Iris pigment epithelial cell (primary cell): Measurements from ENCODE around the gene TRIM38.
"Not testable (repeated sequence)": the region's sequence is repeated elsewhere in the genome, so short reads cannot be mapped to it uniquely, and the experiment has no call there.

ENCODE experiments used
- DNase-seq: peaks from one replicate; pipeline ENCODE4 v3.0.0-alpha.2; 2011; ENCODE audit warnings: low read depth

TRIM38 gene

DNA sequence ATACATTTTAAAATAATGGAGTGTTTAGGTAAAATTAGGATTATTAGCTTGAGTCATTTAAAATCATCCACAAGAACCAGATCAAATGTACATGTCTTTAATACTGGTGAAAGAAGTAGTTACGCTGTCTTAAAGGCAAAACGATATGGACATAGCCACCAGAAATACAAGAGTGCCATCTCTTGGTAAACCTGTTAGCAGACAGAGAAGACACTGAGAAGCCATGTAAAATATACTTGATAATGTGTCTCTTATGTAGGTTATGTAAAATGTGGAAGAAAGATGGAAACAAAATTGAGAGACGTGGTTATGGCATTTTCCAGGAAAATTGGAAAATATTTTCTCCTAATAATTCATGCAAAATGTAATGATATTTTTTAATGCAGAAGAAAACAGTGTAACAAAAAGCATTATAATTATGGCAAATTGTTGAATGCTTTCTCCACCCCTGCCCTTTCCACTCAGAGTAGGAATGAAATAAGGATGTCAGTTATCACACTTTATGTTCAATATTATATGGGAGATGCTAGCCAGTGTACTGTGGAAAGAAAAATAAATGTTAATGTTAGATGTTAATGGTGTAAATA is 19.9 kb upstream of the TRIM38 start:
- peak; percentile 61 for DNase-seq

- DNase-seq, result no peak
Measured at GRCh38 chr6:25943887-25944286, 18.7 kb upstream of the TRIM38 start.

DNA sequence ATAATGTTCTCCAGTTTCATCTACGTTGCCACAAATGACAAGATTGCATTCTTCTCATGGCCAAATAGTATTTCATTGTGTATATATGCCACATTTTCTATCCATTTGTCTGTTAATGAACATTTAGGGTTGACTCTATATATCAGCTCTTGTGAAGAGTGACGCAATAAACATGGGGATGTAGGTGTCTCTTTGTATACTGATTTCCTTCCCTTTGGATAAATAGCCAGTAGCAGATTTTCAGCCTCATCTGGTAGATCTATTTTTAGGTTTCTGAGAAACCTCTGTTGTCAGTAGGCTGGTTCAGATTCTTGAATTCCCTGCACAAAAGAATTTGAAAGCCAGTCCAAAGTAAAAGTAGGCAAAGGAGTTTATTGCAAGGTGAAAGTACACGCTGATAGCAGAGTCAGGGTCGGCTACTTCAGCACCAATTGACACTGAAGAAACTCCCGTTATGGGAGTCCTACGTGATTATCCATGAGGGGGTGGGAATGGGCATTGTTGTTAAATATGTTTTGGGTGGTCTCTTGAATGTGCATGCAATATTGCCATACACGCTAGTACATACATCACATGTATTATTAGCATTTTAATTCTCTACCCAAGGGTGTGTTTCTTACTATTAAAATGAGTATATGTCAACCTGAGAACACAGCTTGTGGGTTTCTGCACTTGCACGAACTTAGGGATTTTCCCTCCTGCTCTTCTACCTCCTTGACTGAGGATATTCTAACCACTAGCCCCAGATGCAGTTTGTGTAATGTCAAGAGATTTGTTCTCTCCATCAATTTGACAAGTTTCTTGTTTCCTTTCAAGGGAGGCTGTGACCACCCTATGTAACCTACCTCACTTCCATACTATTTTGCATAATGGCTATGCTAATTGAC is 17.7 kb upstream of the TRIM38 start:
- no peak for DNase-seq

GRCh38 chr6:25945738-25946137 is 16.9 kb upstream of the TRIM38 start:
- not testable (repeated sequence) for DNase-seq

DNA sequence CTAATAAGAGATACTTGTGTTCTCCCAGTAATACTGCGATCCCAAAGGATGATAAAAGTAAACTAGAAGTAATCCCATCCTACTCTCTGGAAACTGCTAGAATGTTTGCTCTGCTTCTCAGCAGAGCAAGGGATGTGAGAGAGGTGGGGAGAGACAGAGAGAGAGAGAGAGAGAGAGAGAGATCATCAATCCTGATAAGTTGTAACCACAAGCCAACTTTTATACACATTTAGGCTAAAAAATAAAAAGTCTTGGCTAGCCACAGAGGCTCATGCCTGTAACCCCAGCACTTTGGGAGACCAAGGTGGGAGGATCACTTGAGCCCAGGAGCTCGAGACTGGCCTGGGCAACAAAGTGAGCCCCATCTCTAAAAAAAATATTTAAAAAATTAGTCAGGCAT is 16.0 kb upstream of the TRIM38 start:
- no peak for DNase-seq

GRCh38 chr6:25947492-25947891 is 15.1 kb upstream of the TRIM38 start:
- DNase-seq, result not testable (repeated sequence)

DNA sequence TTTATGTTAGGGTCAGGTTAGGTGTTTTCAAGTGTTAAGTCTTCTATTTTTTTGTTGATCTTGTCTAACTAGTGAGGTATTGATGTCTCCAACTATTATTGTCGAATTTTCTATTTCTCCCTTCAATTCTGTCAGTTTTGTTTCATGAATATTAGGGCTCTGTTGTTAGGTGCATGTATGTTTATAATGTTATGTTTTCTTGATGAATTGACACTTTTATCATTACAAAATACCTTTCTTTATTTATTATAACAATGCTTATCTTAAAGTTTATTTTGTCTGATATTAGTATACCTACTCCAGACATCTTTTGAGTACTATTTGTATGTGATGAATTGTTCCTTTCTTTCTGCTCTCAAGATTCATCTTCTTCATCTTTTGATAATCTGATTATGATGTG is 12.9 kb upstream of the TRIM38 start:
- no peak for DNase-seq

GRCh38 chr6:25950297-25950696 is 12.3 kb upstream of the TRIM38 start:
- DNase-seq, result no peak

GRCh38 chr6:25951296-25952032 is 11.1 kb upstream of the TRIM38 start:
- no peak for DNase-seq

DNA sequence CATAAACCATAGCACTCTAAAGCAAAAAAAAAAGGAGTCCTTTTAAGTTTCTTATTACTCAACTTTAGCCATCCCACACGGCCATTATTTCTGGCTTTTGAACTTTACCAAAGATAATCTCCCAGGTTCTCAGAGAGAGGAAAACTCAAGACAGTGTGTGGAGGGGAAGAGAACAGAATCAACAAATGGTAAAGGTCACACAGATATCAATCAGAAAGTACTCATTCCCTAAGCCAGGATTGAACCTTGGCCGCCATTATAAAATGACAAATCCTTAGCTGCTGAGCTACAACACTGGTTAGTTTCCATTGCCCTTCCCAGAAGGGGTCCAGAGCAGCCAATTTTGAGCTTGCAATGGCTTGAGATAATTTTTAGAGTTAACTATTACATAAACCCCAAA is 10.1 kb upstream of the TRIM38 start:
- DNase-seq, result no peak

- no peak for DNase-seq
Measured at GRCh38 chr6:25953733-25954132, 8.9 kb upstream of the TRIM38 start.

DNA sequence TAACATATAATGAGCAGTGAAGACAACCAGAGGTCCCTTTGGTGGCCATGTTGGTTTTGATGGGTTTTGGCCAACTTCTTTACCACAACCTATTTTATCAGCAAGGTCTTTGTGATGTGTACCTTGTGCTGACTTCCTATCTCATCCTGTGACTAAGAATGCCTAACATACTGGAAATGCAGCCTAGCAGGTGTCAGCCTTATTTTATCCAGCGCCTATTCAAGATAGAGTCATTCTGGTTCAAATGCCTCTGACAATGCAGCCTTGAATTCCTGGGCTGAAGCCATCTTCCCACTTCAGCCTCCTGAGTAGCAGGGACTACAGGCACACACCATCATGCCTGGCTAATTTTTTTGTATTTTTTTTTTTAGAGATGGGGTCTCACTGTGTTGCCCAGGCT is 7.8 kb upstream of the TRIM38 start:
- no peak for DNase-seq

GRCh38 chr6:25956226-25956625 is 6.4 kb upstream of the TRIM38 start:
- no peak for DNase-seq

GRCh38 chr6:25958700-25959162 is 3.9 kb upstream of the TRIM38 start:
- no peak for DNase-seq

- DNase-seq, result peak; percentile 72
Measured at GRCh38 chr6:25959890-25960536, 2.6 kb upstream of the TRIM38 start.

GRCh38 chr6:25960734-25961133 is 1.9 kb upstream of the TRIM38 start:
- no peak for DNase-seq

DNA sequence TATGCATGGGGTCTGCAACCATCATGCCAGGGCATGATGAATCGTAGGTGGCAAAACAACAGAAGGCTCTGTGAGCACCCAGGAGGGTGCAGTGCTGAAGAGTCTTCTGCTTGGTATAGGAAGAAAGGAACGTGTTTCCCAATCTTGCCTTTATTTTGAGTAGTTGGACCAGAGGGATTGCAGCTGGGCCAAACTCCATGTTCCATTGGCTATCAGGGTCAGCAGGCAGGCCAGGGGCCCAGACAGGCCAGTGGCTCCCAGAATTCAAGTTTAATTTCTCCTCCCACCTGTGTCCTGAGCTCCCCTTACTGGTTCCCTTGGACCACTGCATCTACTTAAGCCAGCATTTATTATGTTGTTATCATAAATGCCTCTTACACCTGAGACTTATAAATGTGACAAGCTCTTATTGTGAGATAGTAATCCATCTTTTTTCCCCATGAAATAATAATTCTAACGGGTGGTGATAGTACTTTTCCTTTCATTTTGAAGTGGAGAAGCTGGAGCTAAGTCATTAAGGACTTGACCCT is 918 bp upstream of the TRIM38 start:
- DNase-seq, result no peak

DNA sequence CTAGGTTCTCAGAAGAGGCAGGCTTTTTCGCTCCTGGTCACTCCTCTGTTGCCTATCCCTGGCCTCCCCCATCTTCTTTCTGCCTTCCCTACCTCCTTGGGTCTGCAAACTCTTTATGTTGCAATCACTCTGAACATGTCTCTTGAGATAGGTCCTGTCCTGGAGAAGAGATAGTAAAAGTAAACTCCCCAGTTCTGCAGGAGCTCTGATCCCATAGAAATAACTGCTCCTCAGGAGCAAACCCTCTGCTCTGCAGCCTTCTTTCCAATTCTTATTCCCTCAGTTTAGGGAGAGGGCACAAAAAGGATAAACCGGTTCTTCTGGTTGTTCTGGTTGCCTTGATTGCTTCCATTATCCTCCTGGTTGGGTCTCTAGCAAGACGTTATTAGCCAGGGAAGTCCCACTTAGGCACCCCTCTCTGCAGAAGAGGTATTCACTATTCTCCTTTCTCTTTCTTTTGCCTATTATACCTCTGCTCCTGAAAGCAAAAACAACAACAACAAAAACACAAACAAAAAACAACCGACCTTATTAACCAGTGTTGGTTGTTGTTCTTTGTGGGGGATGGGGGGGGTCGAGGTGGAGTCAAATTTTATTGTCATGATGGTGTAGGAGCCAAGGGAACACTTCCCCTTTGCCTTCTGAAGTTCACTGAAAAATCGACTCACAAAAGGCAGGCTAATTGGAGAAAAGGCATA is 973 bp downstream of the TRIM38 start:
- peak; percentile 45 for DNase-seq

DNA sequence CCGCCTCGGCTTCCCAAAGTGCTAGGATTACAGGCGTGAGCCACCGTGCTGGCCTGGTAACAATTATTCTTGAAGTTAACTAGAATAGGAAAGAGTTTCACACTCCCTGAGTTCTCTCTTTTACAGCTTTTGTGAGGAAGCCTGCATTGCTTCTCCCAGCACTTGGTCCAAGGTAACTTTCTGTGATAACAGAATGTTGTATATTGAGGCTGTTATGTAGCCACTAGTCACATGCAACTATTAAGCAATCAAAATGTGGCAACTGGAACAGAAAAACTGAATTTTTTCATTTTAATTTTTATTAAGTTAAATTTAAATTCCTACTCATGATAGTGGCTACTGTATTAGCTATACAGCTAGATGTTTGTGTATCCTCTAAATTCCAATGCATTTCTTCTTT is 2.5 kb downstream of the TRIM38 start:
- DNase-seq, result no peak

DNA sequence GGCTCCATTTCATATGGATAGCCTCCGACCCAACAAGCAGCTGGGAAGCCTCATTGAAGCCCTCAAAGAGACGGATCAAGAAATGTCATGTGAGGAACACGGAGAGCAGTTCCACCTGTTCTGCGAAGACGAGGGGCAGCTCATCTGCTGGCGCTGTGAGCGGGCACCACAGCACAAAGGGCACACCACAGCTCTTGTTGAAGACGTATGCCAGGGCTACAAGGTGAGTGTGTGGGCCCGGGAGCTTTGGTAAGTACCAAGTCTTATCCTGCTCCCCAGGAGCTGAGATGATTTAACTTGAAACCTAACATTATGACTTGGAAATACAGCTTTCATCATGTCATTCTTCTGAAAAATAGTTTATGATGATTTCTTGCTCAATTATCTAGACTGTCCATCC is 4.1 kb downstream of the TRIM38 start:
- DNase-seq, result no peak

DNA sequence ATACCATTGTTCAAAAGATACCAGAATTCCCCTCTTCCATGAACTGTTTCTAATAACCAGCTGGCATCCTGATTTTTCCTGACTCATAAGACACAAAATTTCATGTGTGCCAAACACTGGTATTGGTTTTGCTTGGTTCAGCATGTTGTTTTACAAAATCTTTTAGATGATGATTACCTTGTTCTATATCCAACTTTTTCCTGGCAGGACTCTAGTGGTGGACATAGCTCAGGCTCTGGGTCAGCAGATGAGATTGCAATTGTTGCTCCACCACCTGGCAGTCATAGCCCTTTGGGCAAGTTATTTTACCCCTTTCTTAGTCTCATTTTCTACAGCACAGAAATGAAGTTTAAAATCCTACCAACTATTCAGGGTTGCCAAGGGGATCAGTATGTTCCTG is 6.2 kb downstream of the TRIM38 start:
- peak; percentile 34 for DNase-seq
